ENCODE results near the gene FAM72B.
"Not testable (repeated sequence)": the region's sequence is repeated elsewhere in the genome, so short reads cannot be mapped to it uniquely, and the experiment has no call there.

DNA sequence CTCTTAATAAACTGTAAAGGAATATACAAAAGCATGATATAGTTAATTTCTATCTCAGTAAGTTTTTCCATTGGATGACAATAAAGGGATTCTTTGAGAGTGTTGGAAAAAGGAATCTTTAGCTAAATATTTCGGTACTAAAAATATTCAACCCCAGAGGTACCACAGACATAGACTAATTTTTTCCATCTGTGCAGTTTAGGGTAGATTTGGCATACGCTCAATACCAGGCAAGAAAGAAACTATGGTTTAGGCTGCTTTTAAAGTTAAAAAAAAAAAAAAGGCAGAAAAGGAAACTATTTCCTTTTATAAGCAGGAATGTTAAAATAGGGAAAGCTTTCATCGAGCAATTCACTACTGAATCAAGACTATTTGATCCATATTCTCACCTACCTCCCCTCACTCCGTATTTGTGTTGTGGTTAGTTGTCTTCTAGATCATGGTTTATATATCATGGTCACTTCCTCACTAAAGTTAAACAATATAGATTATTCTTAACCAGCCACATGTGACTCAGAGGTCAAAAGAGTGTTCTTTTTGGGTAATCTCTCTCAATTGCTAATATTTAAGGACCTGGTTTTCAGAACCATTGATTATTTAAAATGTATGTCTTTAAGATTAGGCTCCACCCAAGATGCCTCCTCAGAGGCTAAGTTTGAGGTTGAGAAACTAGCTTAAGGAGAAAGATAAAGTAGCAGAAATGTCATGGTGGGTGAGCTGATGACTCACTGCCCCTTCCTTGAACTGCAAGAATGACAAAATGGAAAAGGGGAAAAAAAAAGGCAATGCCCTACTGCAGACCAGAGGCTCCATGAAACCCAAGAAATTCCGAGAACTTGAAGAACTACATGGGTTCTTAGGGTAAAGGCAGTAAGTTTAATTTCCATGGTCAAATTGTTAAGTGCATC, 20.0 kb downstream of the FAM72B start:
- TF ChIP-seq, protein P1, sequence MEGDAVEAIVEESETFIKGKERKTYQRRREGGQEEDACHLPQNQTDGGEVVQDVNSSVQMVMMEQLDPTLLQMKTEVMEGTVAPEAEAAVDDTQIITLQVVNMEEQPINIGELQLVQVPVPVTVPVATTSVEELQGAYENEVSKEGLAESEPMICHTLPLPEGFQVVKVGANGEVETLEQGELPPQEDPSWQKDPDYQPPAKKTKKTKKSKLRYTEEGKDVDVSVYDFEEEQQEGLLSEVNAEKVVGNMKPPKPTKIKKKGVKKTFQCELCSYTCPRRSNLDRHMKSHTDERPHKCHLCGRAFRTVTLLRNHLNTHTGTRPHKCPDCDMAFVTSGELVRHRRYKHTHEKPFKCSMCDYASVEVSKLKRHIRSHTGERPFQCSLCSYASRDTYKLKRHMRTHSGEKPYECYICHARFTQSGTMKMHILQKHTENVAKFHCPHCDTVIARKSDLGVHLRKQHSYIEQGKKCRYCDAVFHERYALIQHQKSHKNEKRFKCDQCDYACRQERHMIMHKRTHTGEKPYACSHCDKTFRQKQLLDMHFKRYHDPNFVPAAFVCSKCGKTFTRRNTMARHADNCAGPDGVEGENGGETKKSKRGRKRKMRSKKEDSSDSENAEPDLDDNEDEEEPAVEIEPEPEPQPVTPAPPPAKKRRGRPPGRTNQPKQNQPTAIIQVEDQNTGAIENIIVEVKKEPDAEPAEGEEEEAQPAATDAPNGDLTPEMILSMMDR (IDR thresholded peaks at IDR 0.05; ENCODE audit: insufficient read depth, low read length, poor library complexity, severe bottlenecking): not testable (repeated sequence)
- not testable (repeated sequence) for TF ChIP-seq EZH2phosphoT487 (conservative IDR thresholded peaks at IDR 0.05; ENCODE audit: low read length)
